GM12864 (cell line): ENCODE results near the gene CUBN.

ENCODE experiments used
- DNase-seq: peaks from one replicate; pipeline ENCODE4 v3.0.0-alpha.2; 2011; ENCODE audit warnings: low read depth
- H3K4me3 ChIP-seq: 2 replicates; pipeline ENCODE4 v1.5.1; 2011; ENCODE audit warnings: mild to moderate bottlenecking, low read depth, low read length, control low read depth
- TF ChIP-seq, protein P1 (sequence below): IDR thresholded peaks from 2 replicates; pipeline ENCODE4 v1.5.1; 2011; ENCODE audit warnings: low read depth, mild to moderate bottlenecking, moderate library complexity, low read length, control low read depth, inconsistent platforms; ENCODE audit errors: missing control alignments

CUBN gene

DNA sequence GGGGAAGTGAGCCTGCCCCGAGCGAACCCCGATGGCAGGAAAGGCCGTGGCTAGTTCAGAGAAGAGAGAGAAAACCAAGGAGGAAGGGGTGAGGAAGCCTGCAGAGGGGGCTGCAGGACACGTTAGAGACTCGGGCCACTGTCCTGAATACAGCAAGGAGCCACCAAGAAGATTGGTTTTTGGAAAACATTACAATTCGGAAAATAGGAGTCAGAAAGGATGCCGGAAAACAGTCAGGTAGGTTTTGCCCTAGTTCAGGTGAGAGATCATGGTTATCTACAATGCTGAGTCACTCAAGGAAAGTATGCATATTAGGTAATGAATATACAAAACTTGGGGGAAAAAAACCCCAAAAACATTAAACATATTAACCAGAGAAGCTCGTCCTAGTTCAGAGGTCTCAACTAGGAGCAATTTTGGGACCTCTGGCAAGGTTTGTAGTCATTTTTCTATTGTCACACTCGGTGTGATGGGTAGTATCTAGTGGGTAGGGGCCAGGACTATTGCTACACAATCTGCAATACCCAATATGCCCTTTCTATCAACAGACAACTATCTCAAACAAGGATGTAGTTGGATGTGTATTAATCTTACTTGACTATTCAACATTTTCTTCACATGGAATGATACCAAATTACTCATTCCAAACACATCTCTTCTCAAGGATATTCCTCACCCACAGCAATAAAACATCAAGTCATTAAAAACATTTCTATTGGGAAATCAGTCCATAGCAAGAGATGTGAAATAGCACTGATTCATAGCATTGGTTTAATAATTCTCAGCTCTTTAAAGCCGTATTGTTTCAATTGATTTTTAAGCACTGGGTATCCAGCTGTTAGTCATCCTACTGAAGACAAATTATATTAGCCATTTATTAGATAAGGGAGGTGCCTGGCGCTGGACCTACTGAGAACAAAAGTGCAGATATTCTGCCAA is 238.0 kb downstream of the CUBN start:
- no peak for DNase-seq
- H3K4me3 ChIP-seq = no peak overlapping the region

DNA sequence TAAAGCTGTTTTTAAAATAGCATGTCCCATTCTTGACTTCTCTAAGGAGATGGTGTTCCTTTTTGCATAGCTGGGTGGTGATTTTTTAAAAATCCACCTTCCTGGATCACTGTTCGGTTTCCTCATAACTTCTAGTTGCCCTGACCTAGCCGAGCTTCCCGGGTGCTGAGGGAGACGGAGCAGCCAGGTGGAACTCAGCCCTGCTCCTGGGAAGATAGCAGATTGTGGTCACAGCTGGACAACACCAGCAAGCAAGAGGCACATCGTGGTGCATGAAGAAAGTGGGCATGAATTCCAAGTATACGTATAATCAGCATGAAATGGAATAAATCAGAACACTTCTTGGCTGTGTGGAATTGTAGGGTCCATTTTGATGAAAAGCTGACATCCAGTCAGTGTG is 238.9 kb downstream of the CUBN start:
- DNase-seq = no peak
- H3K4me3 ChIP-seq = no peak overlapping the region
- TF ChIP-seq, protein P1, sequence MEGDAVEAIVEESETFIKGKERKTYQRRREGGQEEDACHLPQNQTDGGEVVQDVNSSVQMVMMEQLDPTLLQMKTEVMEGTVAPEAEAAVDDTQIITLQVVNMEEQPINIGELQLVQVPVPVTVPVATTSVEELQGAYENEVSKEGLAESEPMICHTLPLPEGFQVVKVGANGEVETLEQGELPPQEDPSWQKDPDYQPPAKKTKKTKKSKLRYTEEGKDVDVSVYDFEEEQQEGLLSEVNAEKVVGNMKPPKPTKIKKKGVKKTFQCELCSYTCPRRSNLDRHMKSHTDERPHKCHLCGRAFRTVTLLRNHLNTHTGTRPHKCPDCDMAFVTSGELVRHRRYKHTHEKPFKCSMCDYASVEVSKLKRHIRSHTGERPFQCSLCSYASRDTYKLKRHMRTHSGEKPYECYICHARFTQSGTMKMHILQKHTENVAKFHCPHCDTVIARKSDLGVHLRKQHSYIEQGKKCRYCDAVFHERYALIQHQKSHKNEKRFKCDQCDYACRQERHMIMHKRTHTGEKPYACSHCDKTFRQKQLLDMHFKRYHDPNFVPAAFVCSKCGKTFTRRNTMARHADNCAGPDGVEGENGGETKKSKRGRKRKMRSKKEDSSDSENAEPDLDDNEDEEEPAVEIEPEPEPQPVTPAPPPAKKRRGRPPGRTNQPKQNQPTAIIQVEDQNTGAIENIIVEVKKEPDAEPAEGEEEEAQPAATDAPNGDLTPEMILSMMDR = no peak

More for the DNA sequence above, 238.0 kb downstream of the CUBN start:
- TF ChIP-seq, protein P1 = no peak

DNA sequence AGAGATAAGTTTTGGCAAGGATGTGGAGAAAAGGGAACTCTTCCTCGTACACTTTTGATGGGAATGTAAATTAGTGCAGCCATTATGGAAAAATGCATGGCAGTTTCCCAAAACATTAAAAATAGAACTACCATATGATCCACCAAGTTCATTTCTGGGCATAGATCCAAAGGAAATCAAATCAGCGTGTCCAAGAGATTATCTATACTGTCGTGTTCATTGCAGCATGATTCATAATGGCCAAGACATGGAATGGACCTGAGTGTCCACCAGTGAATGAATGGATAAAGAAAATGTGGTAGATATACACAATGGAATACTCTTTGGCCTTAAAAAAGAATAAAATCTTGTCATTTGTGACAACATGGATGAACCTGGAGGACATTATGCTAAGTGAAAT is 242.0 kb downstream of the CUBN start:
- no peak overlapping the region for H3K4me3 ChIP-seq
- TF ChIP-seq, protein P1 = no peak
- DNase-seq = no peak

DNA sequence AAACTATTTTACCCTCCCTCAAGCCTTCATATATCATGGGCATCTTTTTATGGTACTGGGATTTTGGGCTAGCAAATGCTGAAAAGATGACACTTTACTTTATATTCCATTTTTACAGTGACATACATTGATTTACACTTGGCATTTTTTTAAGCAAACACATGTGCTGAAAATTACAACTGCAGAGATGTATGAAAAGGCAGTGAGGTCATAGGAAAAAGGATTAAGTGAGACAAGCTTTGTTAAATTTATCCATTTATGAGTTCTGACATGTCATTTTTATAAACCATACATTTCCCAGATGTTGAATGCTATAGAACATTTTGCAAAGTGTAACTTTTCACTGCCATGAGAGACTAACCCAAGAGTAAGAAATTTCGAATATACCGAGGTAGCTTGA is 243.6 kb downstream of the CUBN start:
- no peak overlapping the region for H3K4me3 ChIP-seq
- DNase-seq = no peak
- TF ChIP-seq, protein P1 = no peak

- TF ChIP-seq, protein P1 = no peak
- H3K4me3 ChIP-seq = no peak overlapping the region
- DNase-seq = no peak
Measured at GRCh38 chr10:16884497-16884896, 245.1 kb downstream of the CUBN start.

- TF ChIP-seq, protein P1 = no peak
- no peak overlapping the region for H3K4me3 ChIP-seq
- no peak for DNase-seq
Measured at GRCh38 chr10:16883084-16883483, 246.5 kb downstream of the CUBN start.

GRCh38 chr10:16870331-16870730 is 259.3 kb downstream of the CUBN start:
- TF ChIP-seq, protein P1 = no peak
- DNase-seq = no peak
- H3K4me3 ChIP-seq = no peak overlapping the region
